ENCODE data around the gene MEGF8.

Gene MEGF8

GRCh38 chr19:42306646-42307045 lies 18.8 kb upstream of the MEGF8 start:
- in situ Hi-C loops (cut with MboI; ENCODE audit: low sequenced_read_pairs), result no loop called here

GRCh38 chr19:42309686-42310085 lies 15.7 kb upstream of the MEGF8 start:
- in situ Hi-C loops (cut with MboI; ENCODE audit: low sequenced_read_pairs), result no loop called here

- in situ Hi-C loops (cut with MboI; ENCODE audit: low sequenced_read_pairs), result no loop called here
Observed at GRCh38 chr19:42311657-42312056, 13.8 kb upstream of the MEGF8 start.

- in situ Hi-C loops (cut with MboI; ENCODE audit: low sequenced_read_pairs), result no loop called here
Observed at GRCh38 chr19:42312370-42312769, 13.1 kb upstream of the MEGF8 start.

GRCh38 chr19:42313096-42313839 lies 12.2 kb upstream of the MEGF8 start, which contains the start of gene TMEM145:
TSS of gene TMEM145 (plus strand) at chr19:42313309. CDS start at chr19:42313377, 68 bp downstream.
- in situ Hi-C loops (cut with MboI; ENCODE audit: low sequenced_read_pairs), result no loop called here

- in situ Hi-C loops (cut with MboI; ENCODE audit: low sequenced_read_pairs), result no loop called here
Observed at GRCh38 chr19:42313840-42314755, 11.3 kb upstream of the MEGF8 start.

- in situ Hi-C loops (cut with MboI; ENCODE audit: low sequenced_read_pairs), result no loop called here
Observed at GRCh38 chr19:42315024-42315423, 10.4 kb upstream of the MEGF8 start.

- in situ Hi-C loops (cut with MboI; ENCODE audit: low sequenced_read_pairs), result no loop called here
Observed at GRCh38 chr19:42316223-42317211, 8.9 kb upstream of the MEGF8 start.

GRCh38 chr19:42317535-42317934 lies 7.9 kb upstream of the MEGF8 start:
- in situ Hi-C loops (cut with MboI; ENCODE audit: low sequenced_read_pairs), result no loop called here

- in situ Hi-C loops (cut with MboI; ENCODE audit: low sequenced_read_pairs), result no loop called here
Observed at GRCh38 chr19:42322305-42322704, 3.1 kb upstream of the MEGF8 start.

GRCh38 chr19:42323473-42323851 lies 2.0 kb upstream of the MEGF8 start:
- in situ Hi-C loops (cut with MboI; ENCODE audit: low sequenced_read_pairs), result no loop called here

GRCh38 chr19:42323852-42324654 lies 1.4 kb upstream of the MEGF8 start:
- in situ Hi-C loops (cut with MboI; ENCODE audit: low sequenced_read_pairs), result no loop called here

GRCh38 chr19:42324655-42325307 lies 654 bp upstream of the MEGF8 start:
- in situ Hi-C loops (cut with MboI; ENCODE audit: low sequenced_read_pairs), result no loop called here

GRCh38 chr19:42325896-42326771 lies 699 bp downstream of the MEGF8 start:
- in situ Hi-C loops (cut with MboI; ENCODE audit: low sequenced_read_pairs), result no loop called here

GRCh38 chr19:42326969-42327368 lies 1.5 kb downstream of the MEGF8 start:
- in situ Hi-C loops (cut with MboI; ENCODE audit: low sequenced_read_pairs), result no loop called here

- in situ Hi-C loops (cut with MboI; ENCODE audit: low sequenced_read_pairs), result no loop called here
Observed at GRCh38 chr19:42327381-42327780, 1.9 kb downstream of the MEGF8 start.

GRCh38 chr19:42328106-42328505 lies 2.7 kb downstream of the MEGF8 start:
- in situ Hi-C loops (cut with MboI; ENCODE audit: low sequenced_read_pairs), result no loop called here

- in situ Hi-C loops (cut with MboI; ENCODE audit: low sequenced_read_pairs), result no loop called here
Observed at GRCh38 chr19:42328854-42329253, 3.4 kb downstream of the MEGF8 start.
